ENCODE results near the gene POU5F1.

DNA sequence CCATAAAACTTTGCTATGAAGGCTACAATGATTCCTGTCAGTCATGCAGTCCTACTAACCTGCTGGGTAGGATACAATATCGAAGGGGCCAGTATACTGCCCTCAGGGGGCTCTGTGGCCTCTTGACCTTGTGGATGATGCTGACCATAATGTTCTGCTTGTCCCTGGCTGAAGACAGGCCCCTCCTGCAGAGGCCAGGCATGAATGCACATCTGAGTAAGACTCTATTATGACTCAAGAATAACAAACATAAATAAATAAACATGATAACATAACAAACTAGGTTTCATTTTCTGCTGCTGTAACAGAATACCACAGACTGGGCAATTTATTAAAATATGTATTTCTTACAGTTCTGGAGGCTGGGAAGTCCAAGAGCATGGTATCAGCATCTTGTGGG lies 44.0 kb upstream of the POU5F1 start:
- TF ChIP-seq, protein P1, sequence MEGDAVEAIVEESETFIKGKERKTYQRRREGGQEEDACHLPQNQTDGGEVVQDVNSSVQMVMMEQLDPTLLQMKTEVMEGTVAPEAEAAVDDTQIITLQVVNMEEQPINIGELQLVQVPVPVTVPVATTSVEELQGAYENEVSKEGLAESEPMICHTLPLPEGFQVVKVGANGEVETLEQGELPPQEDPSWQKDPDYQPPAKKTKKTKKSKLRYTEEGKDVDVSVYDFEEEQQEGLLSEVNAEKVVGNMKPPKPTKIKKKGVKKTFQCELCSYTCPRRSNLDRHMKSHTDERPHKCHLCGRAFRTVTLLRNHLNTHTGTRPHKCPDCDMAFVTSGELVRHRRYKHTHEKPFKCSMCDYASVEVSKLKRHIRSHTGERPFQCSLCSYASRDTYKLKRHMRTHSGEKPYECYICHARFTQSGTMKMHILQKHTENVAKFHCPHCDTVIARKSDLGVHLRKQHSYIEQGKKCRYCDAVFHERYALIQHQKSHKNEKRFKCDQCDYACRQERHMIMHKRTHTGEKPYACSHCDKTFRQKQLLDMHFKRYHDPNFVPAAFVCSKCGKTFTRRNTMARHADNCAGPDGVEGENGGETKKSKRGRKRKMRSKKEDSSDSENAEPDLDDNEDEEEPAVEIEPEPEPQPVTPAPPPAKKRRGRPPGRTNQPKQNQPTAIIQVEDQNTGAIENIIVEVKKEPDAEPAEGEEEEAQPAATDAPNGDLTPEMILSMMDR (IDR thresholded peaks at IDR 0.05) = no peak
- no peak for TF ChIP-seq POLR2A (IDR thresholded peaks at IDR 0.05)

Measured in esophagus squamous epithelium (tissue), 4 donors.